HepG2 (cell line): ENCODE data around the gene CCDC154.

Source experiments
- CTCF ChIP-seq: sonication (generic); formaldehyde crosslinking; IDR thresholded peaks from 2 replicates; pipeline ENCODE4 v1.5.0; 2020; ENCODE audit warnings: mild to moderate bottlenecking, missing genetic modification reagents, moderate library complexity
- GABPB1 ChIP-seq: IDR thresholded peaks from 2 replicates; pipeline ENCODE4 v1.6.1; 2016; ENCODE audit warnings: mild to moderate bottlenecking, missing genetic modification reagents, moderate library complexity, missing compliant biosample characterization
- RBM22 ChIP-seq: fragments of 200-400 bp; formaldehyde crosslinking; optimal IDR thresholded peaks from 2 replicates; pipeline ENCODE3; 2017; ENCODE audit warnings: mild to moderate bottlenecking, low read length, moderate library complexity
- SMARCC2 ChIP-seq: fragments of 450-650 bp; IDR thresholded peaks from 2 replicates; pipeline ENCODE4 v1.6.1; 2017; ENCODE audit warnings: antibody characterized with exemption, mild to moderate bottlenecking
- U2AF1 ChIP-seq: fragments of 200-400 bp; formaldehyde crosslinking; optimal IDR thresholded peaks from 2 replicates; pipeline ENCODE3; 2017; ENCODE audit warnings: mild to moderate bottlenecking, low read depth, low read length
- ZNF407 ChIP-seq: sonication (generic); formaldehyde crosslinking; IDR thresholded peaks from one replicate; pipeline ENCODE4 v1.5.1; 2020; ENCODE audit warnings: mild to moderate bottlenecking, missing genetic modification reagents; ENCODE audit errors: not compliant biosample characterization

GRCh38 chr16:1448536-1449116 lies 4.3 kb upstream of the CCDC154 start:
- TF ChIP-seq ZNF407 (CRISPR knock-in tag): no peak
- TF ChIP-seq CTCF (CRISPR knock-in tag): no peak
- no peak for TF ChIP-seq GABPB1 (CRISPR knock-in tag)
- TF ChIP-seq U2AF1: no peak
- TF ChIP-seq SMARCC2: no peak
- no peak for TF ChIP-seq RBM22
